T-helper 2 cell treated with Interferon-gamma antibody and Interleukin-4, amounts not matched to agents 100 ng/mL and 5 ng/mL, for 36 hours (primary cell): ENCODE data around the gene SLC4A11. TPM values are rescaled to one million over a fixed set of nuclear protein-coding genes. Genes with fewer than 3 reads are reported as not detected.

Experiments
- intact Hi-C: fragments of 100-400 bp; cut with micrococcal nuclease; formaldehyde crosslinking; loops from one replicate; pipeline ENCODE4 v1.15.1; 2023
- total RNA-seq: library from RNA; stranded (reverse); gene quantifications from 2 replicates; pipeline ENCODE4 v1.2.3, GENCODE V29; 2022

Gene SLC4A11
- total RNA-seq, 1 donor from 2014 or later = 1.0 TPM

DNA sequence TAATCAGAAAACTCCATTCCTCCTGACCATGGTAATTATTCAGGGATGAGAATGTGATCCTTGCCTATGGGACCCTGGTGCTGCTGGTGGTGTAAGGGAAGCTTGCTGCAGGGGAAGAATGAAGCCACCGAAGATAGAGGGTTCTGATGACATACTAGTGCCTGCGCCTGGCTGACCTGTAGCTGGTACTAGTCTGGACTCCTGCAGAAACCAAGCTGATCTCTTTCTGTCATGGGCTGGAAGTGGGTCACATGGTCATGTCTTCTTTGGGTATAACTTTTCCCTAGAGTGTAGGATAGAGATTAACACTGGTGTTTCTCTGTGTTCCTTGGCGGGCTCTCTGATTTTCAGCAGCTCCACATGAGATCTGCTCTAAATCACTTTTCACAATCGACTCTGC, 8.6 kb upstream of the SLC4A11 start:
- intact Hi-C loops = no loop called here

GRCh38 chr20:3246682-3247081, 7.7 kb upstream of the SLC4A11 start:
- intact Hi-C loops = no loop called here

- intact Hi-C loops = no loop called here
Observed at GRCh38 chr20:3245711-3246110, 6.7 kb upstream of the SLC4A11 start.

DNA sequence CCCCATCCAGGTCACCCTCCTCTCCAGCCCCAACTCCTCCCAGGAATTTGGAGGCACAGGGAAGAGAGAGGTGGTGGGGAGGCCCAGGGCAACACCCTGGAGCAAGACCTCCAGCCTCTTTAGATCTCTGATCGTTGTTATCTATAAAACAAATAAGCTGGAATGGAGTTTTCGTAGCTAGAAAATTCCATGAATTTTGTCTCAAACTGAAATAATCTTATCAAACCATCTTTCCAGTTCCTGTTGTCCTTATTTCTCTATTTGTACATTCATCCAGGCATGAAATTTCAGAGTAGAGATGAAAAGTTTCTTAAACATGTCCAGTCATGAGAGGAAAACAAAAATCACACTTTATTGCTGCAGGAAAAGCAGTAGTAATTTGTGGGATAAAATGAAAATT, 6.2 kb upstream of the SLC4A11 start:
- intact Hi-C loops = no loop called here

- intact Hi-C loops = no loop called here
Observed at GRCh38 chr20:3244613-3245012, 5.6 kb upstream of the SLC4A11 start.

- intact Hi-C loops = no loop called here
Observed at GRCh38 chr20:3243718-3244358, 4.8 kb upstream of the SLC4A11 start.

DNA sequence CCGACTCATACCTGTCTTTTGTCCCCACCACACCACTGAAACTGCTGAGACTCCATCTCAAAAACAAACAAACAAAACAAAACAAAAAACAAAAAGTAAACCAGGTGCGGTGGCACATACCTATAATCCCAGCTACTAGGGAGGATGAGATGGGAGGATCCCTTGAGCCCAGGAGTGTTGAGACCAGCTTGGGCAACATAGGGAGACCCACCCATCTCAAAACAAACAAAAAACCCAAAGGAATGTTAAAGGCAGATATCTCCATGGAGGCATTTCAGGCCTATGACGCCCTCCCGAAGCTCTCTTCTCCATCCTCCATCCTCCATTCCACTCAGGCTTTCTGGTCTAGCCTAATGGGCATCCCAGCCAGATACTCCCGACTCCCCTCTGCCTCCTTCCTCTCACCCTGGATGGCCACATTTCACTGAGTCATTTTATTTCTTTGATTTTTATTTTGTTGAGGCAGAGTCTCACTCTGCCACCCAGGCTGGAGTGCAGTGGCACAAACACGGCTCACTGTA, 3.2 kb upstream of the SLC4A11 start:
- intact Hi-C loops = no loop called here

DNA sequence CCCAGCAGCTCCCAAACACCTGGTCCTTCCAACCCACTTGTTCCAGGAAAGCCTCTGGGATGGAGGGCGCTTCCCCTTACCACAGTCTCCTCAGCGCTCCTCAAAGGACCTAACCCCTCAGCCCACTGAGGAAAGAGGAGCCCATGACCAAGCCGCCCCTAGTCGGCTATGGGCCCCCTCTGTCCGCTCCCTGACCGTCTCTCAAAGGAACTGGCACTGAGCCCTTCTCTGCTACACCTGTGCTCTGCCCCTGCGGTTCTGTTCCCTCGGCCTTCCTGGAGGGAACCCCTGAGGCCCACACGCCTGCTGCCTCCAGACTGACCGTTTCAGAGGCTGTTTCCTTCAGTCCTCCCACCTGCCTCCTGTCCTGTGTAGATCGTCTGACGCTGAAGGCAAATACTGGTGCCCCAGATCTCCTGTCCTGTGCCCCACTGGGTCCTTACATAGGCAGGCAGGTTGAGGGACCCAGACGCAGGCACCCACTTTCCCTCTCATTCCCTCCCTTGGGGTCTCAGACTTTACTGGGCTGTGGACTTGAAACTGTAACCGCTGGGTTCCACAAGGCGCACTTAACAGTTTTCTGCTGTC, 1.9 kb upstream of the SLC4A11 start:
- intact Hi-C loops = no loop called here

- intact Hi-C loops = loop anchor here (5.0 kb wide), 1 partner anchor 167 kb away; the partner anchor contains the start of gene DNAAF9
Observed at GRCh38 chr20:3239867-3240775, 1.1 kb upstream of the SLC4A11 start.

DNA sequence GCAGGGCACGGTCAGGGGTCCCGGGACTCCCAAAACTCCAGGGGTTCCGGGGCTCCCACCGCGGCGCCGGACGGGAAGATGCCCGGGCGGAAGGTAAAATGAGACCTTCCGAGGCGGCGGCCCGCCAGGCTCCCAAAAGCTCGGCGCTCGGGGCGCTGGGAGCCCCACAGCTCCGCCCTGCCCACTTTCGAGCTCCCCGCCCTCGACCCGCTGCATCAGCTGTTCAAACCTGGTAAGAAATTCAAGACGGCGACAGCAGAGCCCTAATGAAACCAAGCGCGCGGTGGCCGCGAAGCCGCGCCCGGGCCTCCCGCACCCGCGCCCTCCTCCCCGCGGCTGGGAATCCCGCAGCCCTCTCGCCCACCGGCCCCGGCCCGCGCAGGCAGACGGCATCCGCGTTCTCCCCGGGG, 369 bp downstream of the SLC4A11 start:
- intact Hi-C loops = loop anchor here (5.0 kb wide), 1 partner anchor 169 kb away; the partner anchor contains the start of gene DNAAF9

- intact Hi-C loops = loop anchor here (5.0 kb wide), 1 partner anchor 169 kb away; the partner anchor contains the start of gene DNAAF9
Observed at GRCh38 chr20:3237958-3238615, 903 bp downstream of the SLC4A11 start.

DNA sequence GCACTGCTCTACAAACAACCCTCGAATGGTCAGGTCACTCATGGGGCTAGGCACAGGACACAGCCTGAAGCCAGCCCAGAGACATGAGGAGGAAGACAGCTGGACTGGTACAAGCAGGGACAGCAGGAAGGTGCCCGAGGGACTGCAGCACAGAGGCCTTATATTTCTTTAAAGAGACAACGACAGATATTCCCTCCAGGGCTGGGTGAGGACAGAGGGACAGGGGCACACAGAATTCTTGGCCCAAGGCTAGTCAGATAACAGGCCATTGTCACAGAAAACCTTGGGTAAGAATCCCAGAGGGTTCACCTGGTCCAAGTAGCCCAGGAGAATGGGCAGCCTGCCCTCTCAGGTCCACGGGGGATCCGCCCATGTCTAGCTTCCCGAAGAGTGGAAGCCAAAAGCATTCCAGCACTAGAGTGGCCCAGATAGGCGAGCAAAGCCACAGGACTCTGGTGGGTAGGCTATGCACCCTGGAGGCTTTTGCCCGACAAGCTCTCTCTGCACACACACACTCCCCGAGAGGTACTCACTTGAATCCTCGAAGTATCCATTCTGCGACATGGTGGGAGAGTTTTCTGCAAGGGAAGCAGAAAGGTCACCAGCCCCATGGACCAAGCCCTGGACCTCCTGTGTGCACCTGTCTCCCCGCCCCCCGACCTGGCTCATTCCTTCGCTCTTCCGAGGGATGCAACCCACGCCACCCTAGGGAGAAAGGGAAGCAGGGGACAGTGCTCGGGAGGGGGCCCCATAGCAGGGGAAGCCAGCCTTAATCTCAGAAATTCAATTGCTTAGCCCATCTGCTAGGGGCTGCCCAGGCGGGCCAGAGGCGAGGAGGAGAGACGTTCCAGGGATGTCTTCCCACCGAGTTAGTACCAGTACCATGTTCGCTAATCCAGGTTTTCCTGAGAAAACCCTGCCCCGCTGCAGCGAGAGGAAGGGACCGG, 1.7 kb downstream of the SLC4A11 start:
- intact Hi-C loops = loop anchor here (5.0 kb wide), 1 partner anchor 170 kb away; the partner anchor contains the start of gene DNAAF9

- intact Hi-C loops = loop anchor here (5.0 kb wide), 1 partner anchor 172 kb away; the partner anchor contains the start of gene DNAAF9
Observed at GRCh38 chr20:3235666-3236324, 3.2 kb downstream of the SLC4A11 start.

DNA sequence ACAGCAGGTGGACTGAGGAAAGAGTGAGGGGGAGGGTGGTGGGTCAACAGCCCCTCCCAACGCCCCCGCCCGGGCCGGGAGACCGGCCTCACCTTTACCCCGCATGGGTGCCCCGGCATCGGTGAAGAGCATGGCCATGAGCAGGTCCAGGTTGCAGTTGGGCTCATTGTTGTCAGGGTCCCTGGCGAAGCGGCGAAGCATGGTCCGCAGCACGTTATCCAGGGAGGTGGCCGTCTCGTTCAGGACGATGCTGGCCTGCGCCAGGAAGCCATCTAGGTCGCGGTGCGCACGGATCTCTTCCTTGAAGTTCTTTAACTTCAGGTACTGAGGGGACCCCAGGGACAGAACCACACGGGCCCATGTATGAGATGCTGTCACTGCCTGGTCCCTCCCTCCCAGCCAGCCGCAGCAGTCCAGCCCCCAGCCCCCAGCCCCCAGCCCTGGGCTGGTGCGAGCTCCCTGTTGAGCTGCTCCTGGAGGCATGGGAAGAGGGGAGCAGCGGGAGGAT, 4.9 kb downstream of the SLC4A11 start:
- intact Hi-C loops = no loop called here

DNA sequence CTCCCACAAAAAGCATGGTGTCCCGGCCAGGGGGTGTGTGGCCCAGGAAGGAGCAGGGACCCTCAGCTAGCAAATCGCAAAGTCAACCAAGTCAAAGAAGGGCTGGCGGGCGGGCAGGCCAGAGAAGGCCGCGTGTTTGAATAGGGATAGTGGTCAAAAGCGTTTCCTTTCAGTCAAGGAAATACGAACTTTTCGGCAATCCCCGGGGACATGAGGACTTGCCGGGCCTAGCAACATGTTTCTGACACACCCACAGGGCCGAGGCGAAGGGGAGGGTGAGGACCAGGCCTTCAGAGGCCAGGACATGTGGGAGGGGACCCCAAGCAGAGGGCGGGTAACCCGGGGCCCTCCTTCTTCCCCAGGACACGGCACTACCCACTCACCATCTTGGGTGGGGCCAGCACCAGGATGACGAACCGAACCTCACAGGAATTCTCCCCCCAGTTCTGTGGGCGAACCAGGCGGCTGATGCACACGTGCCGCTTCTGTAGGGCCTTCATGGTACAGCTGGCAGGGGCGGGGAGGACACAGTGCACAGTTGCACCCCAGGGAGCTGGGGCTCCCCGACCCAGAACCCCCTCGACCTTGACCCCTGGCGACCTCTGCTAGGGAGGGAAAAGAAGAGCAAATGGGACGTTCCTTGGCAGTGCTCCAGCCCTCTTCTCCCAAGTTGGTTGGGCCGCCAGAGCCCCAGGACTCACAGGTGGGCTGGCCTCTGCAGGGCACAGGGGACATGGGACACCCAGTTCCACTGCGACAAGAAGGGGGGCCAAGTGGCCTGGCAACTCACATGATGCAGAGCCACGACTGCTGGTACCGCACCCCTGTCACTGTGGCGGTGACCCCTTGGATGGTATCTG, 5.6 kb downstream of the SLC4A11 start:
- intact Hi-C loops = no loop called here

- intact Hi-C loops = no loop called here
Observed at GRCh38 chr20:3231889-3232588, 7.0 kb downstream of the SLC4A11 start.

- intact Hi-C loops = no loop called here
Observed at GRCh38 chr20:3231116-3231515, 7.9 kb downstream of the SLC4A11 start.

- intact Hi-C loops = no loop called here
Observed at GRCh38 chr20:3229798-3230197, 9.2 kb downstream of the SLC4A11 start.
